Measurements from ENCODE around the gene PP2D1.
A peak's percentile ranks its signal among the peaks of the same experiment; 100 is the strongest.

PP2D1 gene

DNA sequence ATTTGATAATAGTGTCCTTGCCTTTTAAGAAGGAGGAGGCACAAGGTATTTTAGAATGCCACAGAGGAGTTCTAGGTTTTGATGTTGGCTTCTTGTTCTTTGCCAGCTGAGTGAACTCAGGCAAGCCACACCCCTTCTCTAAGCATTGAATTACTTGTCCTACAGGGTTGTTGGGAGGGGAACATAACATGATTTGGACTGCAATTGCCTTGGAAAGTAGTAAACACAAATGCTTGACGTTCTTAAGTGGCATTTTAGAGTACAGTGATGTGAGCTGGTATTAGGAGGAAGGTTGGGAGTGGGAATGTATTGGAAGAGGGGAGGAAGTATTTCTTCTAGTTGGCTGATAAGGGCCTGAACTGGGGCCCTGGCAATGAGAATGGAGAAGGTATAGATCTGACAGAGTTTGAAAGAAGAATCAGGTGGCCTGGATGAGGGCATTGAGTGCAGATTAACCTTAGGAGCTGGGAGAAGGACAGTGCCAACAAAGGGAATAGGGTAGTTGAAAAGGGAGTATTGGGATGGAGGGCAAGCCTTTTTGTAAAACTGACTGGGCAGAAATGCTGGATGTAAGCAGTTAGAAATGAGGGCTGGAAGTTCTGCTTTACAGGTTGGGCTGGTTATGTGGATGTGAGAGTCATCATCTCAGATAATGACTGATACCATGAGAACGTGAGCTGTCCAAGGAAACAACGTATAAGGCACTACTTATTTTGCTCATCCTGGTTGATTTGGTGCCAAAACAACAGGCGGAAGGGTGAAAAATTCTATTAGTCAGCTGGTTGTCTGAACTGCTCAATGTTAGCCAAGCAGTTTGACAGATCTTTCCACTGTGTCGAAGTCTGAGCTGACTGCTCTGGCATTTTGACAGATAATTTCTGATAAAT, 44.9 kb upstream of the PP2D1 start:
- ATAC-seq (ENCODE audit: low read depth) (peak; percentile 79), DNase-seq (ENCODE audit: low spot score) (peak; percentile 58)
- no peaks in the 10 kb centered on the region for H3K36me3 ChIP-seq (ENCODE audit: low read depth)
- peak overlapping the region; percentile 92 for H3K27ac ChIP-seq (ENCODE audit: poor library complexity, severe bottlenecking)
- no peaks in the 10 kb centered on the region for H3K9me3 ChIP-seq (ENCODE audit: severe bottlenecking)
- no peak overlapping the region for H3K4me3 ChIP-seq (ENCODE audit: severe bottlenecking)
- peaks cover 46% of the 10 kb centered on the region for H3K4me1 ChIP-seq (ENCODE audit: insufficient read depth, poor library complexity, severe bottlenecking)
- TF ChIP-seq, protein P1, sequence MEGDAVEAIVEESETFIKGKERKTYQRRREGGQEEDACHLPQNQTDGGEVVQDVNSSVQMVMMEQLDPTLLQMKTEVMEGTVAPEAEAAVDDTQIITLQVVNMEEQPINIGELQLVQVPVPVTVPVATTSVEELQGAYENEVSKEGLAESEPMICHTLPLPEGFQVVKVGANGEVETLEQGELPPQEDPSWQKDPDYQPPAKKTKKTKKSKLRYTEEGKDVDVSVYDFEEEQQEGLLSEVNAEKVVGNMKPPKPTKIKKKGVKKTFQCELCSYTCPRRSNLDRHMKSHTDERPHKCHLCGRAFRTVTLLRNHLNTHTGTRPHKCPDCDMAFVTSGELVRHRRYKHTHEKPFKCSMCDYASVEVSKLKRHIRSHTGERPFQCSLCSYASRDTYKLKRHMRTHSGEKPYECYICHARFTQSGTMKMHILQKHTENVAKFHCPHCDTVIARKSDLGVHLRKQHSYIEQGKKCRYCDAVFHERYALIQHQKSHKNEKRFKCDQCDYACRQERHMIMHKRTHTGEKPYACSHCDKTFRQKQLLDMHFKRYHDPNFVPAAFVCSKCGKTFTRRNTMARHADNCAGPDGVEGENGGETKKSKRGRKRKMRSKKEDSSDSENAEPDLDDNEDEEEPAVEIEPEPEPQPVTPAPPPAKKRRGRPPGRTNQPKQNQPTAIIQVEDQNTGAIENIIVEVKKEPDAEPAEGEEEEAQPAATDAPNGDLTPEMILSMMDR (IDR thresholded peaks at IDR 0.05; ENCODE audit: poor library complexity, severe bottlenecking): no peak
- no peaks in the 10 kb centered on the region for H3K27me3 ChIP-seq (ENCODE audit: insufficient read depth, poor library complexity, severe bottlenecking)

DNA sequence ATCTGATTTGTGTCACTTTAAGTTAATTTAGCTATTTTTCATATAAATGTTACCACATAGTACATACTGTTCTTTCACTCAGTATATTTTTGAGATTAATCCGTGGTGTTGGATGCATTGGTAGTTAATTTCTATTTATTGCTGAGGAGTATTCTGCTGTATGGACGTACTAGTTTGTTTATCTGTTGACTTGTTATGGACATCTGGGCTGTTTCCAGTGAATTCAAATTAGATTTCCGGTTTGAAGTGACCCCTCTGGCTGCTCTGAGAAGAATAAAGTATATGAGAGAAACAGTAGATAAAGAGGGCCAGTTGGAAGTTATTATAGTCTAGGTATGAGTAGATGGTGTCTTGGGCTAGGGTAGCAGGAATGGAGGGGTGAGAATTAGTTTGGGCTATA, 43.8 kb upstream of the PP2D1 start:
- TF ChIP-seq, protein P1 (IDR thresholded peaks at IDR 0.05; ENCODE audit: poor library complexity, severe bottlenecking): no peak
- no peaks in the 10 kb centered on the region for H3K36me3 ChIP-seq (ENCODE audit: low read depth)
- H3K4me3 ChIP-seq (ENCODE audit: severe bottlenecking): no peak overlapping the region
- H3K9me3 ChIP-seq (ENCODE audit: severe bottlenecking): no peaks in the 10 kb centered on the region
- ATAC-seq (ENCODE audit: low read depth): no peak
- DNase-seq (ENCODE audit: low spot score): no peak
- peaks cover 39% of the 10 kb centered on the region for H3K4me1 ChIP-seq (ENCODE audit: insufficient read depth, poor library complexity, severe bottlenecking)
- H3K27me3 ChIP-seq (ENCODE audit: insufficient read depth, poor library complexity, severe bottlenecking): no peaks in the 10 kb centered on the region
- H3K27ac ChIP-seq (ENCODE audit: poor library complexity, severe bottlenecking): peak overlapping the region; percentile 92

DNA sequence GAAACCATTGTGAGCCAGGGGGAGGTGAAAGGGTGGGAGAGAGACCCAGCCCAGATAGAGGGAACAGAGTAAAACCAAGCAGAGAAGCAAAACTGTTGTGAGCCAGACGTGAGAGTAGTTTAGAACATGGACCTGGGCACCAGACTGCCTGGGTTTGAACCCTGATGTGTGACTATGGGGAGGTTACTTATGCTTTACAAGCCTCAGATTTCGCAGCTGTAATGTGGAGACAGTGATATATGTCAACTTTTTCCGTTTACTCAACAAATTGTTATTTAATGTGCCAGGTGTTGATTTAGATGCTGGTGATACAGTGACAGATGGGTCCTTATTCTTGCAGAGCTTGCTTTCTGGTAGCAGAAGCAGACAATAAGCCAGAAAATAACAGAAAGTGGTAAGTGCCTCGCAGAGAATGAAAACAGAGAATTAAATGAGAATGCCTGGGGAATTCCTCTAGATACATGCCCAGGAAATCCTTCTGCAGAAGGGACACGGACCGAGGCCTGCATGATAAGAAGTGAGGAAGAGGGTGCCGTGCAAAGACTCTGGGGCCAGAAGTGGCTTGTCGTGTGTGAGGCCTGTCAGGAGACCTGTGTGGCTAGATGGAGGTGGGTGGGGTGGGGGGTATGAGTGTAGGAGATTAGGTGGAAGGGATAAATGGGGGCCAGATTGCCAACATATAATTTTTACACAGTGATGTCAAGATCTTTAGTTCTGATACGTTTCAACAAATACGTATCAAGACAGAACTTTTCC, 43.1 kb upstream of the PP2D1 start:
- no peaks in the 10 kb centered on the region for H3K36me3 ChIP-seq (ENCODE audit: low read depth)
- H3K9me3 ChIP-seq (ENCODE audit: severe bottlenecking): no peaks in the 10 kb centered on the region
- ATAC-seq (ENCODE audit: low read depth): peak; percentile 2; the same call in 1 of the 3 replicates
- H3K27me3 ChIP-seq (ENCODE audit: insufficient read depth, poor library complexity, severe bottlenecking): no peaks in the 10 kb centered on the region
- no peak overlapping the region for H3K4me3 ChIP-seq (ENCODE audit: severe bottlenecking)
- TF ChIP-seq, protein P1 (IDR thresholded peaks at IDR 0.05; ENCODE audit: poor library complexity, severe bottlenecking): no peak
- no peak for DNase-seq (ENCODE audit: low spot score)
- peak overlapping the region; percentile 92 for H3K27ac ChIP-seq (ENCODE audit: poor library complexity, severe bottlenecking)
- H3K4me1 ChIP-seq (ENCODE audit: insufficient read depth, poor library complexity, severe bottlenecking): peaks cover 36% of the 10 kb centered on the region

DNA sequence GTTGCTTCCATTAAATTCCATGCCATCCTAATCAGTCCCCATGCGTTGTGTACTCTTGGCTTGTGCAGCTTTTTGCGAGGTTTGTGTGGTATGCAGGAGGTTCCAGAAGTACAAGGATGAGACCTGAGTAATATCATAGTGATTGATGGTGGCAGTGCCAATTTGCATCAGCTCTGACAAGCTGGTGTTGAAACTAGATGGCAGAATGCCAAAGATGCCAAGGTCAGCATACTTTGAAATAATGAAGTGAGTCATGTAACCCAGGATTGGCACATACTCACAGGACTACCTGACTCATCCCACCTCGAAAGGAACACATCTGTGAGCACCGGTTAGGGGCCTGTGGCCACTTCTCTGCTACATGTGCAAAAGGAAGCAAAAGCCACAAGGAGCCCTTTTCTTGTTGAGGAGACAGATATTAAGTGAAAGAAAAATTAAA, 42.5 kb upstream of the PP2D1 start:
- DNase-seq (ENCODE audit: low spot score) (peak; percentile 90), ATAC-seq (ENCODE audit: low read depth) (peak; percentile 82)
- TF ChIP-seq, protein P1 (IDR thresholded peaks at IDR 0.05; ENCODE audit: poor library complexity, severe bottlenecking): no peak
- H3K4me1 ChIP-seq (ENCODE audit: insufficient read depth, poor library complexity, severe bottlenecking): peaks cover 36% of the 10 kb centered on the region
- no peaks in the 10 kb centered on the region for H3K27me3 ChIP-seq (ENCODE audit: insufficient read depth, poor library complexity, severe bottlenecking)
- peak overlapping the region; percentile 92 for H3K27ac ChIP-seq (ENCODE audit: poor library complexity, severe bottlenecking)
- no peak overlapping the region for H3K4me3 ChIP-seq (ENCODE audit: severe bottlenecking)
- no peaks in the 10 kb centered on the region for H3K9me3 ChIP-seq (ENCODE audit: severe bottlenecking)
- H3K36me3 ChIP-seq (ENCODE audit: low read depth): no peaks in the 10 kb centered on the region
